ENCODE data around the gene SUCLG1.

- TF ChIP-seq GATA2 (IDR thresholded peaks at IDR 0.05; ENCODE audit: low read depth, low read length) (no peak), GATA3 (IDR thresholded peaks at IDR 0.05; ENCODE audit: low read depth, low read length) (no peak)
Observed at GRCh38 chr2:84450288-84451227, 8.5 kb downstream of the SUCLG1 start.

Measured in SH-SY5Y (cell line).